Neural cell (in vitro differentiated cells): ENCODE data around the gene WDR70.

Experiments
- EZH2 ChIP-seq: fragments of 200-600, 300-800 bp; shearing (Covaris generic), sonication (generic); IDR thresholded peaks from 2 replicates; pipeline ENCODE4 v1.6.1; 2014; ENCODE audit warnings: antibody characterized with exemption, low read length, borderline replicate concordance, mild to moderate bottlenecking; ENCODE audit not compliant: insufficient read depth, poor library complexity, severe bottlenecking
- POLR2AphosphoS5 ChIP-seq: IDR thresholded peaks from 2 replicates; pipeline ENCODE4 v1.6.1; 2012
- RAD21 ChIP-seq: fragments of 450-650 bp; conservative IDR thresholded peaks from 2 replicates; pipeline ENCODE4 v1.6.1; 2014; ENCODE audit warnings: antibody characterized with exemption, mild to moderate bottlenecking, moderate library complexity
- SMC3 ChIP-seq: fragments of 450-650 bp; conservative IDR thresholded peaks from 2 replicates; pipeline ENCODE4 v1.6.1; 2014; ENCODE audit warnings: antibody characterized with exemption, mild to moderate bottlenecking, moderate library complexity; ENCODE audit not compliant: poor library complexity
- TAF1 ChIP-seq: IDR thresholded peaks from 2 replicates; pipeline ENCODE4 v1.6.1; 2012; ENCODE audit warnings: low read depth
- TF ChIP-seq, protein P1 (sequence below): fragments of 450-650 bp; IDR thresholded peaks from 2 replicates; pipeline ENCODE4 v1.5.1; 2014; ENCODE audit warnings: antibody characterized with exemption, mild to moderate bottlenecking, moderate library complexity; ENCODE audit not compliant: poor library complexity, severe bottlenecking
- TF ChIP-seq, protein P2 (sequence below): IDR thresholded peaks from 2 replicates; pipeline ENCODE4 v1.6.1; 2012; ENCODE audit warnings: borderline replicate concordance

DNA sequence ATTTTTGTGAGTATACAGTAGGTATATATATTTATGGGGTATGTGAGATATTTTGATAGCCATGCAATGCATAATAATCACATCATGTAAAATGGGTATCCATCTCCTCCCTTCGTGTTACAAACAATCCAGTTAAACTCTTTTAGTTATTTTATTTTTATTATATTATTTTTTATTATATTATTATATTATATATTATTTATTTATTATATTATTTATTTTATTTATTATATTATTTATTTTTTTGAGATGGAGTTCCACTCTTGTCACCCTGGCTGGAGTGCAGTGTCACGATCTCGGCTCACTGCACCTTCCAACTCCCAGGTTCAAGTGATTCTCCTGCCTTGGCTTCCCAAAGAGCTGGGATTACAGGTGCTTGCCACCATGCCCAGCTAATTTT lies 138.6 kb downstream of the WDR70 start:
- TF ChIP-seq, protein P1, sequence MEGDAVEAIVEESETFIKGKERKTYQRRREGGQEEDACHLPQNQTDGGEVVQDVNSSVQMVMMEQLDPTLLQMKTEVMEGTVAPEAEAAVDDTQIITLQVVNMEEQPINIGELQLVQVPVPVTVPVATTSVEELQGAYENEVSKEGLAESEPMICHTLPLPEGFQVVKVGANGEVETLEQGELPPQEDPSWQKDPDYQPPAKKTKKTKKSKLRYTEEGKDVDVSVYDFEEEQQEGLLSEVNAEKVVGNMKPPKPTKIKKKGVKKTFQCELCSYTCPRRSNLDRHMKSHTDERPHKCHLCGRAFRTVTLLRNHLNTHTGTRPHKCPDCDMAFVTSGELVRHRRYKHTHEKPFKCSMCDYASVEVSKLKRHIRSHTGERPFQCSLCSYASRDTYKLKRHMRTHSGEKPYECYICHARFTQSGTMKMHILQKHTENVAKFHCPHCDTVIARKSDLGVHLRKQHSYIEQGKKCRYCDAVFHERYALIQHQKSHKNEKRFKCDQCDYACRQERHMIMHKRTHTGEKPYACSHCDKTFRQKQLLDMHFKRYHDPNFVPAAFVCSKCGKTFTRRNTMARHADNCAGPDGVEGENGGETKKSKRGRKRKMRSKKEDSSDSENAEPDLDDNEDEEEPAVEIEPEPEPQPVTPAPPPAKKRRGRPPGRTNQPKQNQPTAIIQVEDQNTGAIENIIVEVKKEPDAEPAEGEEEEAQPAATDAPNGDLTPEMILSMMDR, result no peak
- TF ChIP-seq TAF1 (no peak), POLR2AphosphoS5 (no peak), EZH2 (no peak), SMC3 (no peak), RAD21 (no peak)
- TF ChIP-seq, protein P2, sequence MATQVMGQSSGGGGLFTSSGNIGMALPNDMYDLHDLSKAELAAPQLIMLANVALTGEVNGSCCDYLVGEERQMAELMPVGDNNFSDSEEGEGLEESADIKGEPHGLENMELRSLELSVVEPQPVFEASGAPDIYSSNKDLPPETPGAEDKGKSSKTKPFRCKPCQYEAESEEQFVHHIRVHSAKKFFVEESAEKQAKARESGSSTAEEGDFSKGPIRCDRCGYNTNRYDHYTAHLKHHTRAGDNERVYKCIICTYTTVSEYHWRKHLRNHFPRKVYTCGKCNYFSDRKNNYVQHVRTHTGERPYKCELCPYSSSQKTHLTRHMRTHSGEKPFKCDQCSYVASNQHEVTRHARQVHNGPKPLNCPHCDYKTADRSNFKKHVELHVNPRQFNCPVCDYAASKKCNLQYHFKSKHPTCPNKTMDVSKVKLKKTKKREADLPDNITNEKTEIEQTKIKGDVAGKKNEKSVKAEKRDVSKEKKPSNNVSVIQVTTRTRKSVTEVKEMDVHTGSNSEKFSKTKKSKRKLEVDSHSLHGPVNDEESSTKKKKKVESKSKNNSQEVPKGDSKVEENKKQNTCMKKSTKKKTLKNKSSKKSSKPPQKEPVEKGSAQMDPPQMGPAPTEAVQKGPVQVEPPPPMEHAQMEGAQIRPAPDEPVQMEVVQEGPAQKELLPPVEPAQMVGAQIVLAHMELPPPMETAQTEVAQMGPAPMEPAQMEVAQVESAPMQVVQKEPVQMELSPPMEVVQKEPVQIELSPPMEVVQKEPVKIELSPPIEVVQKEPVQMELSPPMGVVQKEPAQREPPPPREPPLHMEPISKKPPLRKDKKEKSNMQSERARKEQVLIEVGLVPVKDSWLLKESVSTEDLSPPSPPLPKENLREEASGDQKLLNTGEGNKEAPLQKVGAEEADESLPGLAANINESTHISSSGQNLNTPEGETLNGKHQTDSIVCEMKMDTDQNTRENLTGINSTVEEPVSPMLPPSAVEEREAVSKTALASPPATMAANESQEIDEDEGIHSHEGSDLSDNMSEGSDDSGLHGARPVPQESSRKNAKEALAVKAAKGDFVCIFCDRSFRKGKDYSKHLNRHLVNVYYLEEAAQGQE, result no peak
